GM18517 (cell line): ENCODE measurements around the gene UBAP2.
A peak's percentile ranks its signal among the peaks of the same experiment; 100 is the strongest.
"Not testable (repeated sequence)": the region's sequence is repeated elsewhere in the genome, so short reads cannot be mapped to it uniquely, and the experiment has no call there.

Source experiments
- ATAC-seq: cut with Tn5 transposase; IDR thresholded peaks from one replicate; pipeline ENCODE4 v1.9.1; 2021; ENCODE audit warnings: mild to moderate bottlenecking, moderate library complexity; ENCODE audit not compliant: unreplicated experiment

The UBAP2 gene

DNA sequence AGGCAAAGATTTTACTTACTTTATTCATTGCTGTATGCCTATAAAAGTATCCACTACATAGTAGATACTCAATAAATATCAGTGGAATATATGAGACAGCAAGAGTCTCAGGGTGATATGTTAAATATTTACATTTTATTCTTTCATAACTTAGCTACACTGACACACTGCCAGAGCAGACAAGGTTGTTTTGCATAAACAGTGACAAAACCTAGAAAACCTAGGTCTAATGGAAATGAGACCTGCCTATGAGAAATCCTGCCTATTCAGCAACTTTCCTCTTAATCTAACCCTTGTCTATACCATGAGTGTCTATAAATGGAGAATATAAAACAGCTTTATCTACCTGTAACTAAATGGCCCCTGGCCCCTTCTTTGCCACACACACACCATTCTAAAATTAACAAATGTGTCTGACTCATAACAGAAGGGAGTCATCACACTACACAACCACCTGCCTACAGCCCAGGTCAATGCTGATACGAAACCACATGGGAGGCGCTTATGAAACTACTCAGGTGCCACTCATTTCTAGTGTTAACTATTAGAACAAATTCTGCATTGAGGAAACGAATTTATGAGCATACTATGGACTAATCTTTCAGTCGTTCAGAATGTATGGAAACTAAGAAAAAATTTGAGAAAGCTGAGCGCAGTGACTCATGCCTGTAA, 60.3 kb downstream of the UBAP2 start:
- peak; percentile 97 for ATAC-seq

DNA sequence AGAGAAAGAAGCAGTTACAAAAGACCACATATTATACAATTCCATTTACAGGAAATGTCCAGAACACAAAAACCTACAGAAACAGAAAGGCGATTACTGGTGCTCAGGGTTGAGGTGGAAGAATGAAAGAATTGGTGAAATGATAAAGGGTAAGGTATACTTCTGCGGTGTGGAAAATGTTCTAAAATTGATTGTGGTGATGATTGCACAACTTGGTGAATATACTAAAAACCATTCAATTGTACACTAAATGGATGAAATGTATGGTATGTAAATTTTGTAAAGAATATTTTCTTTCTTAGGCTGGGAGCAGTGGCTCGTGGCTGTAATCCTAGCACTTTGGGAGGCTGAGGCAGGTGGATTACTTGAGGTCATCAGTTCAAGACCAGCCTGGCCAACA, 72.3 kb downstream of the UBAP2 start:
- no peak for ATAC-seq

DNA sequence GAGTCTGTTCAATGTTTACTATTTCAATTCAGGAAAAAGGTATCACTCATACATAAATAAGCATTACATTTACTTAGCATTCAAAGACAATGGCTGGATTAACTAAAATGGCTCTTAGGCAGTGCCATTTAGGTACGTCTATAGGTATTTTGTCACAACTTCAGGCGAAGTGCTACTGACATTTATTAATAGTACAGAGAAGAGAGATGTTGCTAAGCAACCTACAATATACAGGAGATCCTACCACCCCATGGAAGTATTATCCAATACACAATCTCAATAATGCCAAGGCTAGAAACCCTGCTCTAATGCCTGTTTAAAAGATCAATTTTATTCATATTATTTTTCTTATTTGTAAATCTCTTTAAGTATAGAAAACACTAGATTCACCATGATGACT, 76.0 kb downstream of the UBAP2 start:
- ATAC-seq, result no peak

DNA sequence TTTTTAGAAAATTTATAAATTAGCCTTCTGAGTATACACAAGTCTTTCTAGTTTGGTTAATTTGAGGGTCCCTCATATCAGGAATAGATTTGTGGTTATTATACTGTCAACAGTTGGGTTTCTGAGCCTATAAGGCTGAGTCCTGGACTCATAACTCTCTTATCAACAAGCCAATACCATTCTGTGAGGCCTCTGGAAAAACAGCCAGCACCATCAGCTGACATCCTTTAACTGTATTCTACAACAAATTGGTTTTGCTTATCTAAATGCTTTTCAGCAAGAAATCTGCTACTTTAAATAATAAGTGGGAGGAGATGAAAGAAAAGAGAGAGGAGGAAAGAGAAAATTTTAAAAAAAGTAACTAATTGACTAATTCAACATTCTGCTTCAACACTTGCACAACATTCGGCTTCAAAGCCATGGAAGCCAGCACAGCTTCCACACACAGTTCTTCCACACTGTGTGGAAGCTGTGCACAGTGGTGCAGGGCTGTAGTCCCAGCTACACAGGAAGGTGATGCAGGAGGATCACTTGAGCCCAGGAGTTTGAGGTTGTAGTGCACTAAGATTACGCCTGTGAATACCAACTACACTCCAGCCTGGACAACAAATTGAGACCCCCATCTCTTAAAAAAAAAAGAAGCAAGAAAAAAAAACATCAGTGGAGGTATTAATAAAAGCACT, 84.5 kb downstream of the UBAP2 start:
- no peak for ATAC-seq

DNA sequence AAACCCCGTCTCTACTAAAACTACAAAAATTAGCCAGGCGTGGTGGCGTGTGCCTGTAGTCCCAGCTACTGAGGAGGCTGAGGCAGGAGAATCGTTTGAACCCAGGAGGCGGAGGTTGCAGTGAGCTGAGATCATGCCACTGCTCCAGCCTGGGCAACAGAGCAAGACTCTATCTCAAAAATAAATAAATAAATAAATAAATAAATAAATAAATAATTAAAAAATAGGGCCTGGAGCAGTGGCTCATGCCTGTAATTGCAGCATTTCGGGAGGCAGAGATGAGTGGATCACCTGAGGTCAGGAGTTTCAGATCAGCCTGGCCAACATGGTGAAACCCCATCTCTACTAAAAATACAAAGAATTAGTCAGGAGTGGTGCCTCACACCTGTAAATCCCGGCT, 86.2 kb downstream of the UBAP2 start:
- not testable (repeated sequence) for ATAC-seq

DNA sequence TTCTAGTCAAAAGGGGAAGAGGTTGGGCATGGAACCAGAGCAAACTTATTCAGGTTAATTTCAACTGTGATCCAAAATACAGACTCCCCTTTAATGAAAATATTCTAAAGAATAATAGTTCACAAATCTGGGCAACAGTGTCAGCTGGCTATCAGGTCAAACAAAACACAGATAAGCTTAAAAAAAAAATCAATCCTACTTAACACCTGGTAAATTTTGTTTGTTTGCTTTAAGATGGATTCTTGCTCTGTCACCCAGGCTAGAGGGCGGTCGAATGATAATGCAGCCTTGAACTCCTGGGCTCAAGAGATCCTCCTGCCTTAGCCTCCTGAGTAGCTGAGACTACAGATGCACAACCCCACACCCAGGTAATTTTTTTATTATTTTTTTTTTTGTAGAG, 89.0 kb downstream of the UBAP2 start:
- no peak for ATAC-seq

DNA sequence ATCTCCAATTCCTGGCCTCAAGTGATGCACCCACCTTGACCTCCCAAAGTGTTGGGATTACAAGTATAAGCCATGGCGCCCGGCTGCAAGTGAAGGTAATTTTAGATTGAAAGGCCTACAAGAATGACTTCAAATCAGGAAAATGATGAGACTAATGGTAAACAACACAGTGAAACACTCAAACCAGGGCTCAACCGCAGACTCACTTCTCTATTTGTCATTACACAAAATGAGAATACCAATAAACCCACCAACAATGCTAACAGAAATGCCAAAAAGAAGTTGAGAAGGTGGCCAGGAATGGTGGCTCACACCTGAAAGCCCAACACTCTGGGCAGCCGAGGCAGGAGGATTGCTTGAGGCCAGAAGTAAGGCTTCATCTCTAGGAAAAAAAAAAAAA, 92.1 kb downstream of the UBAP2 start:
- ATAC-seq, result no peak

DNA sequence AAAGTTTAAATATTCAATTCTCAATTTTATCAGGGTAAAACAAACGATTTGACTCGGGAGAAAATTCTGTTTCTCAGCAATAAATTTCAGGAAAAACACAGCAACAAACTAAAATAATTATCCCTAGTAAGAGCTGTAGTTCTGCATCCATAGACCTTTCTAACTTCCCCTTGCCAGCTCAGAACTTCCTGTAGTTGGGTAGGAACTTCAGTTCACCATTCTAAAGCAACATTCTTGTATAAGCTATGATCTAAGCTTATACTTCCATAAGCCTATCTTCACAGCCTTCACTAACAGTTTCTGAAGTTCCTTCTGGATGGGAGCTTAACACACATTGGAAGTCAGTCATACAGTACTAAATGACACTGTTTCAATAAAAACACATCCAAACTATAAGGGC, 96.6 kb downstream of the UBAP2 start:
- ATAC-seq, result no peak

DNA sequence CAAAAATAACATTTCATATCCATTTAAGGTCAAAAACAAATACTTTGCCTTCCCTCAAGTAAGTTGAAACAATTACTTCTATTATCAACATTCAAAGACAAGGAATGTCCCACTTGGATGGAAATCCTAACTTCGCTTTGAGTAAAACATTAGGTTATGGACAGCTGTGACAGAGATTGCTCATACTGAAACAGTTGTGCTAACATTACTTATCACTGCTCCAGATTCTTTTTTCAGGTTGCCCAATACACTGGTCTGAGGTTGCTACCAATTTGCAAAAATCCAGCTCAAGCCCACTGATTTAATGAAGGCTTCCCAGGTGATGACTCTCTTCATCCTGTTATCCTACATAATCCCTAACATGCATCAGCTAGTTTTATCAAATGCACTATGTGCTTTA, 98.3 kb downstream of the UBAP2 start:
- no peak for ATAC-seq

DNA sequence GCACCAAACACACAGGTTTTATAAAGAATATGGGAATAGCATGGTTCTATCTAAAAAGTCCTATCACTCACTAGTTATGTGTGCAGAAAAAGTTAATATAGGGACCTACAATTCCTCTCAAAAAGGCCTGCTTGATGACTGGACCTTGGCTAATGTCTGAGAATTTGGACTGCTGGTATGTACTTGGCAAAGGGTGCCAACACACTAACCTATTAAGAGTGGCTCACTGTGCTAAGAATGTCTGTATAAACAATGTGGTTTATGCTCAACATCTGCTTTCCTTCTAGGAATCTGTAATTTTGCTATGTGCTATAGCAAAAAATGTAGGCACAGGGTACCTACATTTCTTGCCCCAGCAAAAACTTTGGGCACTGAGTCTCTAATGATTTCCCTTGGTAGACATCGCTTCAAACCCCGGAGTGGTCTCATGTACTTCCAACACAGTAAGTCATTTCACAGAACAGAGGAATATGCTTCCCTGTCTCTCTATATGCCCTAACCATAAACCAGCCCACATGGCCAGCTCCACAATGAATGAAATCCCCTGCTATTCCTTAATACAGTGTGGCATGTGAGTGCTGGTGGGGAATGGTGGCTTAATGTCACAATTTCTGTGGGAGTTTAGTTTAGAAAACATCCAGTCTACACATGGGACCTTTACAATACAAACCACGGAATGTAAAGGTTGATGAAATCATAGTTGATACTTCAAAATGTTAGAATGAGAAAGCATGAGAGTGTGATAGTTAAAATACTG, 101.7 kb downstream of the UBAP2 start:
- ATAC-seq, result no peak

DNA sequence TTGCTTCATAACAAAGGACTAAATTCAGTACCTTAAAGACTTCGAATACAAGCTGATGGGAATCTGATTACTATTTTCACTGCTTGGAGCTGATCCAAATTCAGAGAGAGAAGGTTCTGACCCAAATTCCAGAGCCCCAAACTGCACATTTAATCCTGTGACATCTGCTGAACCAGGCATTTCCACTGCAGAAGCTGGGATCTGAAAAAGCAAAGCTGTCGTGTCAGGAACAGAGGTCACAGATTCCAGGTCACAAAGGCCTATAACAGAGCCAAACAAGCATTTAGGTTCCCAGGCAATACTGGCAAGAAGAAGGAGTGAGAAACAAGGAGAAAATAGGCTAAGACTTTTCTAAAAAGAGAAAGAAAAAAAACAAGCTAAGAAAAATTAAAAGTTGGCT, 105.3 kb downstream of the UBAP2 start:
- no peak for ATAC-seq

DNA sequence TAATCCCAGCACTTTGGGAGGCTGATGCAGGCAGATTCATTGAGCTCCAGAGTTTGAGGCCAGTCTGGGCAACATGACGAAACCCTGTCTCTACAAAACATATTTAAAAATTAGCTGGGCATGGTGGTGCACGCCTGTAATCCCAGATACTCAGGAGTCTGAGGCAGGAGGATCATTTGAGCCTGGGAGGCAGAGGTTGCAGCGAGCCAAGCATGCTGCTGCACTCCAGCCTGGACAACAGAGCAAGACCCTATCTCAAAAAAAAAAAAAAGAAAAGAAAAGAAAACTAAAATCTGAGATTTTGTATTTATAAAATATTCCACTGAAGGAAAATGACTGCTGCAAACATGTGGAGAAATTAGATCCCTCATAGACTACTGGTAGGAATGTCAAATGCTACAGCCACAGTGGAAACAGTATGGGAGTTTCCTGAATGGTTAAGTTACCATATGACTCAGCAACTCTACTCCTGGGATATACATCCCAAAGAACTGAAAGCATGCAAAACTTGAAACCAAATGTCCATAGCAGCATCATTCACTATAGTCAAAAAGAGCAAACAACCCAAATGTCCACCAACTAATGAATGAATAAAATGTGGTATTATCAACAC, 106.1 kb downstream of the UBAP2 start:
- no peak for ATAC-seq

DNA sequence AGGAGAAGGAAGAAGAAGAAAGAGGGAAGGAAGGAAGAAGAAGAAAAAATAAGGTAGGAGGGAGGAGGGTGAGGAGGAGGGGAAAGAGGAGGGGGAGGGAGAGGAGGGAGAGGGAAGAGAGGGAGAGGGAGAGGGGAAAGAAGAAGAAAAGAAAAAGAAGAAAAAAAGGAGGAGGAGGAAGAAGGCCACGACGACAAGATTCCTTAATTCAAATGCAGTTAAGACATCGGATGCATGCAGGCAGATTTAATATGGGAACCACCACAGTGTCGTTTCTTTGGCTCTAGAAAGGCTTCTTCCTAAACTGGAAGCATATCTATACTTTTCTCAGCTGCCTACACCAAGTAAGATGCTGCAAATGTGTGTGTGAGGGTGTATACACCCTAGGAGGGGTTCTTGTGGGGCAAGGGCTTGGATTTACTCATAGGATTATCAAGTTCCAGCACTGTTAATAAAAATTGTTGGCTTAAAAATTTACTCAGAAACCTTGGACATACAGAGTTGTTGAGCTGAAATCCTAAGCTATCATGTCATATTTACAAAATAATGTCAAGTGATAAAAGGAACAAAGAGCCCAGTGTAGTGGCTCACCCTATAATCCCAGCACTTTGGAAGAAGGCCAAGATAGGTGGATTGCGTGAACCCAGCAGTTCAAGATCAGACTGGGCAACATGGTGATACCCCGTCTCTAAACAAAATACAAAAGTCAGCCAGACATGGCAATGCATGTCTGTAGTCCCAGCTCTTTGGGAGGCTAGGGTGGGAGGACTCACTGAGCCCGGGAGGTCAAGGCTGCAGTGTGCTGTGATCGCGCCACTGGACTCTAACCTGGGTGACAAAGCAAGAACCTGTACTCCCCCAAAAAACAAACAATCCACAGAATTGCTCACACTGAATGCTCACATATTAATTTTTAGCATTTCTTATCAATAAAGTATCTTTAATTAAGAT, 108.5 kb downstream of the UBAP2 start:
- no peak for ATAC-seq

DNA sequence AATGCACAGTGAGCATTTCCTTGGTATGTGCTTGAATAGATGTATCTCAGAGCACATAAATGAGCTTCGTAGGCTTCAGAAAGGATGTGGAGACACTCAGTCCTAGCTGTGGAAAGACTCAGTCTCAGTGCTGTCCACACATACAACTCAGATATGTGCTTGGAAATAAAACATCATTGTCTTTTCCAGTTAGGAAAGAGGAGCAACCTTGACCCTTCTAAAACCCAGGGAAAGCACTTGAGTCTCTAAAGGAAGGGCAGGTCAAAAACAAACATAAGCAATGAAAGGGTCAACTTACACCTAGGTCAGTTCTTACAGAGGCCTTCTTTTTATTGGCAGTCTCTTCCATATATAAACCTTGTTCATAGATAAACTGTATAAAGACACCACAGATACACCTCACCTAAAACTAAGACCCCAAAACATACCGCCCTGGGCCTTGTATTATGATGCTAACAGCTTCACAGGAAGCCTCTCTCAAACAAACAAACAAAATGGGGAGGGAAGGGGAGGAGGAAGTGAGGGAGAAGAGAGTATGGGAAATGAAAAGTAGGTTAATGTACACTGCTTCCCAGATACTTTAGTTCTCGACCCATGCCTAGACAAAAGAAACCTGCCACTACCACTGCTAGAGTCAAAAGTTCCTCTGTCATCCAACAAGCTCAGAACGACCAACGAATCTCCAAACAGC, 114.4 kb downstream of the UBAP2 start:
- ATAC-seq, result no peak

DNA sequence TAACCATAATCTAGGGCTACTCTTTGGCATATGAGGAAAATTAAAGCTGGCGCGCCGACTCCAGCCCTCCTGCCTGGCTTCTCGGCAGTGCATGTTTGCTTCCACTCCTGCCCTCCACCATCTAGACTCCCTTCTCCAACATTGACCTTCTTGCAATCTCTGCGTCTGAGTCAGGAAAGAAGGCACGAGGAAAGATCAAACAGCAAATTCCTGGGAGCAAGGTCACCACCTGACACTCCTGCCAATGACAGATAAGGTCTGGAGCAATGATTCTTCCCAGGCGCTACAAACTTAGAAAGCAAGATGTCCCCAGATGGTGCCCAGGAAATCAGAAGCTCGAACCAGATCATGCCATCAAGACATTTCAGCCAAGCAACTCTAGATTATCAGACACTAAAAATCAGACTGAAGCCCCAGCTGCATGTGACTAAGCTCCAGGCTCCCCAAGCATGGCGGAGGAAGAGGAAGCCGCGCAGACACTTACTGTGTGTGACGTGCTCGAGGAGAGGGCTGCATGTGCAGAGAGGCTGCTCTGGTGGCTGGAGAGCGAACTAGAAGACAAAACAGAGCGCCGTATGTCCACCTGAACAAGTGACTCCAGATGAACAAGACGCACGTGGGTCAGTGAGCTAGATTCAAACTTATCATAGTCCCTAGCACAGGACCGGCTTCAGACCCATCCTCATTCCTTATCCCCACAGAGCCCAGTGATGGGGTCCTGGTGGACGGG, 116.4 kb downstream of the UBAP2 start:
- ATAC-seq, result no peak

DNA sequence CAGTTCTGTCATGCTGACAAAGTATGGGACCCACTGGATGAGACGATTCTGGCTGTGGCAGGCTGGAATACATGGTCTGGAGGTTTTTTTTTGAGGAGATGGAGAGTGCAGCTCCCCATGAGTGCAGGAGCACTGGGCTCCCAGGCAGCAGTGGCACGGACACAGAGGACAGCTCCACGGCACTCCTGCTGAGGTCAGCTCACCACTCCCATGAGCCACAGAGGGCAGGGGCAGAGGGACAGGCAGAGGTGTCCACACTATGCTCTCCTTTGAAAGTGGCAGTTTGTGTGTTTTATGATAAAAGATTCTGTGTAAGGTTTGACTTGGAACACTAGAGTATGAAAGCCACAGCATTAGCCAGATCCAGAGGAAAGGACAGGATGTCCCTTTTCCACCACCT, 117.4 kb downstream of the UBAP2 start:
- no peak for ATAC-seq

DNA sequence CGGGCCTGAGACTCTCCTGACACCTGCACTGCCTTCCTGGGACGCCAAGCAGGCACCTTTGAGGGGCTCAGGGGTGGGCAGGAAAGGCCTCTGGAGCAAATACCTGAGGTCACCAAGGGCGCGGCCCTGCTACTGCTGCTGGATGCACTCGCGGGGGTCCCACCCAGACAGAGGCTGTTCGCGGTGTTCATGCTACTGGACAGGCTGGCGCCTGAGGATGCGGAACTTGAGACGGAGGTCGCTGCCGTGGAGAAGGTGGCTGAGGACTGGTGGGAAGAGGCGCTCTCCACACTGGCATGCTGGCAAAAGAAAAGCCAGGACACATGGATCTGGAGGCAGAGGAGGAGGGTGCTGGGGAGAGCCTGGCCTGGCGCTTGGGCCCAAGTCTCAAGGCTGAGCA, 121.0 kb downstream of the UBAP2 start:
- no peak for ATAC-seq

DNA sequence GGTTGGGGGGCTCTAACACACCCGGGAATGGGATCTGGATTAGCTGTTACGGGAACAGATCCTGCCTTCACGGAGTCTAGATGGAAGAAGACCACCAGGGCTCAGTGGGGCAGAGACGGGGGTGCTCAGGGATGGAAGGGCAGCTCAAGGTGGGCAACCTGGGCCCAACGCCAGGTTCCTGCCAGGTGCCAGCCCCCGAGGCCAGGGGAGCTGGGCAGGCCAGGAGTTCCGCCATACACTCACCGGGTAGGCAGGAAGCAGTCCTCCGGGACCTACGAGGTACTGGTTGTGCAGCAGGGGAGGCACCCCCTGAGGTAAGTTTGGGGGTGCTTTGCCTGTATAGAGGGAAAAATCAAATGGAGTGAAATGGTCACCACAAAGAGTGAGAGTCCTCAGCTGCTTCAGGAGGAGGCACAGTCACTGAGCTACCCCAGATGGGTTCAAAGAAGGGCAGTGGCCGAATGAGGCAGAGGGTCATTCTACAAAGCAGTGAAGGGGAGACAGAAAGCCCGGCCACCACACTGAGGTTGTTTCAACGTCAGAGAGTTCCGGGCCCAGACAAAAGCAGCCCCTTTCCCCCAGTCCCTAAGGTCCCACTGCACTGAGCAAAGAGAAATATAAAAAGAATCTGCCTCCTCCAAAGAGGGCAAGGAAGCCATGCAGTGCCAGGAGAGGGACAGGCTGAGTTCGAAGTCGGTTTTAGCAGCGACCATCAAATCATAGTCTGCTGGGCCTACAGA, 121.8 kb downstream of the UBAP2 start:
- ATAC-seq, result no peak
